Heart left ventricle (tissue), 13 donors: Measurements from ENCODE around the gene CCDC154.

Experiments used
- CTCF ChIP-seq, 12 donors: fragments of 200-600 bp; sonication (generic) in 4 of 12; IDR thresholded peaks; one replicate each; pipeline versions ENCODE4 v1.5.0 to v1.8.0; 2018 to 2022; ENCODE audit warnings: antibody characterized with exemption in 12 of 12, mild to moderate bottlenecking in 5 of 12
- POLR2A ChIP-seq, 2 donors: fragments of 450-650 bp; IDR thresholded peaks; one replicate each; pipeline ENCODE4 v1.6.1; 2017; ENCODE audit warnings: antibody characterized with exemption in 2 of 2, mild to moderate bottlenecking in 2 of 2, moderate library complexity in 2 of 2
- donor health status: ischemic (EF 13 %, LVEDD 7.1; RV severe dilation, severe dysfunction).
- donor health status: DM: no; HTN: yes; CAD: no.
- donor health status: DM: no; HTN: no; CAD: no.
- donor health status: ischemic (EF 25% LVEDD 6.9; RV normal size, moderate dysfunction).
- donor health status: ischemic (EF 25% LVEDD 5.7; RV mildly dilated, moderate dysfunction).
- donor health status: ischemic (EF 35%, LVEDD 5.7; RV mildly dilated, moderate dysfunction).
- donor health status: nonischemic (EF 11% LVEDD 7.7; RV severe dilation, severe dysfunction).
- donor health status: DM: yes; HTN: yes; CAD: no.
- donor health status: PGD.
- donor health status: ischemic (EF 29% LVEDD 5.4; RV normal size, mild dysfunction).
- donor health status: nonischemic (EF 23%, LVEDD 6.1; RV moderate dilation, normal function).

GRCh38 chr16:1393613-1394176 is 50.7 kb downstream of the CCDC154 start:
- TF ChIP-seq CTCF (IDR thresholded peaks at IDR 0.05) (no peak), POLR2A (IDR thresholded peaks at IDR 0.05) (no peak)
